ENCODE measurements around the gene IQCH.

IQCH gene

GRCh38 chr15:67533873-67534272 lies 279.3 kb downstream of the IQCH start:
- DNase-seq (ENCODE audit: low read depth): no peak

- no peak for DNase-seq (ENCODE audit: low read depth)
Measured at GRCh38 chr15:67534360-67534759, 279.8 kb downstream of the IQCH start.

- no peak for DNase-seq (ENCODE audit: low read depth)
Measured at GRCh38 chr15:67537771-67538170, 283.2 kb downstream of the IQCH start.

- DNase-seq (ENCODE audit: low read depth): peak; percentile 71
Measured at GRCh38 chr15:67542420-67543347, 288.1 kb downstream of the IQCH start, which contains the start of gene MAP2K5. TSS of gene MAP2K5 (plus strand) at chr15:67542703. CDS start at chr15:67543336, 633 bp downstream.

- DNase-seq (ENCODE audit: low read depth): no peak
Measured at GRCh38 chr15:67543348-67543718, 288.7 kb downstream of the IQCH start.

GRCh38 chr15:67544475-67544874 lies 289.9 kb downstream of the IQCH start:
- DNase-seq (ENCODE audit: low read depth): no peak

- no peak for DNase-seq (ENCODE audit: low read depth)
Measured at GRCh38 chr15:67545864-67546263, 291.3 kb downstream of the IQCH start.

GRCh38 chr15:67547064-67547463 lies 292.5 kb downstream of the IQCH start:
- DNase-seq (ENCODE audit: low read depth): no peak

GRCh38 chr15:67547836-67548235 lies 293.2 kb downstream of the IQCH start:
- no peak for DNase-seq (ENCODE audit: low read depth)

- no peak for DNase-seq (ENCODE audit: low read depth)
Measured at GRCh38 chr15:67548236-67548852, 293.8 kb downstream of the IQCH start.

- no peak for DNase-seq (ENCODE audit: low read depth)
Measured at GRCh38 chr15:67548862-67549651, 294.5 kb downstream of the IQCH start.

- DNase-seq (ENCODE audit: low read depth): no peak
Measured at GRCh38 chr15:67549736-67550135, 295.1 kb downstream of the IQCH start.

- DNase-seq (ENCODE audit: low read depth): no peak
Measured at GRCh38 chr15:67550522-67550921, 295.9 kb downstream of the IQCH start.

GRCh38 chr15:67551207-67551743 lies 296.7 kb downstream of the IQCH start:
- DNase-seq (ENCODE audit: low read depth): no peak
